ENCODE results near the gene WFIKKN1.

WFIKKN1 gene

GRCh38 chr16:675884-676564, 45.2 kb downstream of the WFIKKN1 start:
- no peak for DNase-seq

- no peak for DNase-seq
These were observed 45.7 kb downstream of the WFIKKN1 start for GRCh38 chr16:676565-676902.

- no peak for DNase-seq
These were observed 46.1 kb downstream of the WFIKKN1 start for GRCh38 chr16:676913-677312.

- DNase-seq: no peak
These were observed 46.8 kb downstream of the WFIKKN1 start for GRCh38 chr16:677316-678190.

- DNase-seq: no peak
These were observed 47.5 kb downstream of the WFIKKN1 start for GRCh38 chr16:678209-678857.

GRCh38 chr16:678858-679813, 48.4 kb downstream of the WFIKKN1 start:
- DNase-seq: peak; percentile 35

GRCh38 chr16:679814-680624, 49.2 kb downstream of the WFIKKN1 start, which contains the start of gene STUB1:
STUB1 (plus strand) TSS chr16:680410; CDS start chr16:680526, 116 bp downstream.
- DNase-seq: peak; percentile 91

- DNase-seq: no peak
These were observed 49.8 kb downstream of the WFIKKN1 start for GRCh38 chr16:680625-680945.

- no peak for DNase-seq
These were observed 50.4 kb downstream of the WFIKKN1 start for GRCh38 chr16:680967-681745.

- DNase-seq: no peak
These were observed 51.1 kb downstream of the WFIKKN1 start for GRCh38 chr16:681746-682427.

- no peak for DNase-seq
These were observed 52.0 kb downstream of the WFIKKN1 start for GRCh38 chr16:682493-683395.

- no peak for DNase-seq
These were observed 52.7 kb downstream of the WFIKKN1 start for GRCh38 chr16:683396-684070.

All from stimulated activated naive CD4-positive, alpha-beta T cell treated with Interleukin-2 at 50 U/mL for 16 hours (primary cell).